ENCODE measurements around the gene GRPEL2.

GRCh38 chr5:149345892-149346222 is 558 bp downstream of the GRPEL2 start:
- TF ChIP-seq, protein P1, sequence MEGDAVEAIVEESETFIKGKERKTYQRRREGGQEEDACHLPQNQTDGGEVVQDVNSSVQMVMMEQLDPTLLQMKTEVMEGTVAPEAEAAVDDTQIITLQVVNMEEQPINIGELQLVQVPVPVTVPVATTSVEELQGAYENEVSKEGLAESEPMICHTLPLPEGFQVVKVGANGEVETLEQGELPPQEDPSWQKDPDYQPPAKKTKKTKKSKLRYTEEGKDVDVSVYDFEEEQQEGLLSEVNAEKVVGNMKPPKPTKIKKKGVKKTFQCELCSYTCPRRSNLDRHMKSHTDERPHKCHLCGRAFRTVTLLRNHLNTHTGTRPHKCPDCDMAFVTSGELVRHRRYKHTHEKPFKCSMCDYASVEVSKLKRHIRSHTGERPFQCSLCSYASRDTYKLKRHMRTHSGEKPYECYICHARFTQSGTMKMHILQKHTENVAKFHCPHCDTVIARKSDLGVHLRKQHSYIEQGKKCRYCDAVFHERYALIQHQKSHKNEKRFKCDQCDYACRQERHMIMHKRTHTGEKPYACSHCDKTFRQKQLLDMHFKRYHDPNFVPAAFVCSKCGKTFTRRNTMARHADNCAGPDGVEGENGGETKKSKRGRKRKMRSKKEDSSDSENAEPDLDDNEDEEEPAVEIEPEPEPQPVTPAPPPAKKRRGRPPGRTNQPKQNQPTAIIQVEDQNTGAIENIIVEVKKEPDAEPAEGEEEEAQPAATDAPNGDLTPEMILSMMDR (IDR thresholded peaks at IDR 0.05) = no peak
- TF ChIP-seq EZH2 (IDR thresholded peaks at IDR 0.05) (no peak), EZH2phosphoT487 (IDR thresholded peaks at IDR 0.05) (no peak)

Measured in neural progenitor cell (in vitro differentiated cells).